GM18505 (cell line): ENCODE measurements around the gene POLR2I.

Experiments used
- ATAC-seq: cut with Tn5 transposase; IDR thresholded peaks from one replicate; pipeline ENCODE4 v1.9.1; 2021; ENCODE audit not compliant: unreplicated experiment
- POLR2A ChIP-seq: IDR thresholded peaks from 4 replicates; pipeline ENCODE4 v1.6.1; 2011; ENCODE audit warnings: borderline replicate concordance; ENCODE audit not compliant: insufficient read depth, insufficient read length; ENCODE audit errors: extremely low read depth

The POLR2I gene

GRCh38 chr19:36101550-36102327 lies 12.9 kb downstream of the POLR2I start:
- no peak for TF ChIP-seq POLR2A
- ATAC-seq: no peak

- no peak for ATAC-seq
- no peak for TF ChIP-seq POLR2A
These were observed 14.2 kb downstream of the POLR2I start for GRCh38 chr19:36100476-36100875.

GRCh38 chr19:36099166-36099785 lies 15.4 kb downstream of the POLR2I start:
- no peak for TF ChIP-seq POLR2A
- no peak for ATAC-seq

GRCh38 chr19:36097036-36097435 lies 17.6 kb downstream of the POLR2I start:
- TF ChIP-seq POLR2A: no peak
- ATAC-seq: no peak

GRCh38 chr19:36093687-36094086 lies 21.0 kb downstream of the POLR2I start:
- TF ChIP-seq POLR2A: no peak
- ATAC-seq: no peak

DNA sequence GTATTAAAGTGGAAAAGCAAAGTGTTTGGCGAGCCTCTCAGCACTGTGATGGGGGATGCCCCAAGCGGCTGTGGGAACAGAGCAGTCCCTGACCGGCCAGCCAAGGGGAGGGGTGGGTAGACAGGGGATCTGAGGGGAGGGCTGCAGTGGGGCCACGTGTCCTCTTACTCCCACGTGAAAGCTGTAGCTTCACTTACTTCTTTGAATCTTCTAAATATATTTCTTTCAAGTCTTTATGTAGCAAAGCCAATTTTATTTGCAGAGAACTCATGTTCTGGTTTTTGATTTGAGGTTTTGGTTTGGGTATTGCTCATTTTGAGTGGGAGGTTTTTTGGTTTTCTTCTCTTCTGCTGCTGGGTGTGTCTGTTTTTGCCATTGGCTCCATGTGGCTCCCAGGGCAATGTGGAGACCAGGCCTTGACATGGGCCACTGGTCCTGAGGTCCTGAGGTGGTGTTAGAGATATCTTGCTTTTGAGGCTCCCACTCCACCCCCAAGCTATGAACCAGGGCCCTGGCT lies 21.5 kb downstream of the POLR2I start:
- ATAC-seq: no peak
- no peak for TF ChIP-seq POLR2A

GRCh38 chr19:36092566-36092965 lies 22.1 kb downstream of the POLR2I start:
- no peak for TF ChIP-seq POLR2A
- ATAC-seq: no peak

GRCh38 chr19:36090910-36091695 lies 23.6 kb downstream of the POLR2I start:
- no peak for ATAC-seq
- TF ChIP-seq POLR2A: no peak

DNA sequence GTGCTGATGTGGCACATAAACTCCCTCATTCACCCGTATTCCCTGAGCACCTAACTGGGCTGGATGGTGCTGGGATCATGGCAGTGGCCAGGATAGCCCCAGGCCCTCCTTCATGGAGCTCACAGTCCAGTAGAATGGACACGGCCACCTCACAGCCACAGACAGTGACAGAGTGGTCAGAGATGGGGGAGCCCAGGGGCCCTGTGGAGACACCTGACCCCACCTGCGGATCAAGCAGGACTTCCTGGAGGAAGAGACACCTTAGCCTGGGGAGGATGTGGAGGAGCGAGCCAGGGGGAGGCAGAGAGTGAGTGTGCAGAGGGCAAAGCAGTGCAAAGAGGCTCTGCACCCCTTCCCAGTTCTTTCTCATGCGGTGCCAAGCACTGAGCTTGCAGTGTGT lies 24.8 kb downstream of the POLR2I start:
- no peak for TF ChIP-seq POLR2A
- no peak for ATAC-seq

- no peak for TF ChIP-seq POLR2A
- ATAC-seq: no peak
These were observed 28.3 kb downstream of the POLR2I start for GRCh38 chr19:36086326-36086725.

DNA sequence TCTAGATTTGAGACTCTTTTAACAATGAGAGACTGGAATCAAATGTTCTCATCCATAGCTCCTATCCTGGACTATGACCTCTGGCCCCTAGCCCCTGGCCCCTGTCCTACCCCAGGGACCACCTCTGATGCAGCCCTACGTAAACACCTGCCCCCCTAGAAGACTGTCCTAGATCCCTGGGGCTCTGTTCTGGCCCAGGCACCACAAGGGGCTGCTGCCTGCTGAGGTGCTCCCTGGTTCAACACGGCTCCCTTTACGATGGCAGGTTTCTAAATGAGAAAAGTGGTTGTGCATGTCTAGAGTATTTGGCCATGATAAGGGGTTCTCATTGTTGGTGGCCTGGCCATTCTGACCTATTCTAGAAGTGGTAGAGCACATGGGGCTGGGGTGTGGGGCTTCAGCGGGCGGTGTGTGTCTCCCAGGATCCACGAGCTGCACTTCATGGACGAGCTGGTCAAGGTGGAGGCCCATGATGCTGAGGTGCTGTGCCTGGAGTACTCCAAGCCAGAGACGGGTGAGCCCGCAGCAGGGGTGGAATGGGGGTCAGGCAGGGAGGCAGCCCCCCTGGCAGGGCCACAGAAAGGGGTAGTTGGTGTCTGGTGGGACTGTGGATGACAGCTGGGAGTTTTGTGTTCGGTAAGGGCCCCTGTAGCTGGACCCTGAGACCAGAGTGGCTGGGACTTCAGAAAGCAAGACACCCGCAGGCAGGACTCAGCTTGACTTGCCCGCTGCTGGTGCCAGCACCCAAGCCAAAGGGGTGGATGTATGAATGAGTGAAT lies 30.3 kb downstream of the POLR2I start:
- TF ChIP-seq POLR2A: no peak
- ATAC-seq: no peak

GRCh38 chr19:36082916-36083315 lies 31.8 kb downstream of the POLR2I start:
- no peak for TF ChIP-seq POLR2A

DNA sequence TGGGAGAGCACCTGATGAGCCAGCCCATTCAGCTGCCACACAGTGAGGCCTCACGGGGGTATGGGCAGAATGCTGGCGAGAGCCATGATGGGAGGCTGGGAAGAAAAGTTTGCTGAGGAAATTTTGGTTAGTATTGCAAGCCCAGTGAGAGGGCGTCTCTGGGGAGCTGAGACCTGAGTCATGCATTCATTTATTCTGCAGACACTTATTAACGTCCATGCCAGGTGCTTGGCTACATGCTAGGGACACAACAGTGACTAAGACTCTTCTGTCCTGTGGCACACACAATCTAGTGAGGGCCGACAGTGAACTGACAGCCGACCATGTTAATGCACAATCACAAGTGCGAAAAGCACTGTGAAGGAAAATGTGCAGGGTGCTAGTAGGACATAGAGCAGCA lies 32.8 kb downstream of the POLR2I start:
- TF ChIP-seq POLR2A: no peak
- ATAC-seq: no peak

More at GRCh38 chr19:36082916-36083315, 31.8 kb downstream of the POLR2I start:
- ATAC-seq: no peak
